HG02678 (cell line): ENCODE data around the gene STAC2.
"Not testable (repeated sequence)": the region's sequence is repeated elsewhere in the genome, so short reads cannot be mapped to it uniquely, and the experiment has no call there.

Experiments used
- ATAC-seq: cut with Tn5 transposase; IDR thresholded peaks from one replicate; pipeline ENCODE4 v1.9.1; 2021; ENCODE audit warnings: mild to moderate bottlenecking, moderate library complexity; ENCODE audit not compliant: unreplicated experiment

STAC2 gene, protein sequence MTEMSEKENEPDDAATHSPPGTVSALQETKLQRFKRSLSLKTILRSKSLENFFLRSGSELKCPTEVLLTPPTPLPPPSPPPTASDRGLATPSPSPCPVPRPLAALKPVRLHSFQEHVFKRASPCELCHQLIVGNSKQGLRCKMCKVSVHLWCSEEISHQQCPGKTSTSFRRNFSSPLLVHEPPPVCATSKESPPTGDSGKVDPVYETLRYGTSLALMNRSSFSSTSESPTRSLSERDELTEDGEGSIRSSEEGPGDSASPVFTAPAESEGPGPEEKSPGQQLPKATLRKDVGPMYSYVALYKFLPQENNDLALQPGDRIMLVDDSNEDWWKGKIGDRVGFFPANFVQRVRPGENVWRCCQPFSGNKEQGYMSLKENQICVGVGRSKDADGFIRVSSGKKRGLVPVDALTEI

DNA sequence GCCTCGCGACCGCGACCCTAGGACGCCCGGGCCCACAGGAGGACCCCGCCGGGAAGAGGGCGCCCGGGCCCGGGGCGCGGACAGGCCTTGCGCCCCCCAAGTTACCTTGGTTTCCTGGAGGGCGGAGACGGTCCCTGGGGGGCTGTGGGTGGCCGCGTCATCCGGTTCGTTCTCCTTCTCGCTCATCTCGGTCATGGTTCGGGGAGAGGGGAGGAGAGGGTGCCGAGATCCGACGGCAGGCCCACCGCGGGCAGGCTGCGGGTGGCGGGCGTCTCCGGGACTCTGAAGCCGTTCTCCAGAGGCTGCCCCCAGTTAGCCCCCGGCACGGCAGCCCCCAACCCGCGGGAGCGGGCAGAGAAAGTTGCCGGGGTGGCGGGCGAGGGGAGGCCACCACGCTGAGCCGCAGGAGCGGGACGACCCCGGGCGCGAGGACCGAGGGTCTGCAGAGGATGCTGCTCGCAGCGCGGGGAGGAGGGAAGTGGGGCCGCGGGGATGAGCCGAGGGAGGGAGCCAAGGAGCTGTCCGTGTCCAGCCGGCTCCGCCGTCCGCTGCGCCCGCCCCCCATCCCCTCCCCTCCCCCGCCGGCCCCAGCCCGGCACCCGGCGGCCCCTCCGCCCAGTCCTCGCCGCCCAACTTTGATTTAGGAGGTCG is at the start of gene STAC2:
STAC2 (minus strand) TSS at position 638 of the 651 bp plus-strand sequence; CDS start at position 195, 443 bp downstream.
- ATAC-seq = no peak

DNA sequence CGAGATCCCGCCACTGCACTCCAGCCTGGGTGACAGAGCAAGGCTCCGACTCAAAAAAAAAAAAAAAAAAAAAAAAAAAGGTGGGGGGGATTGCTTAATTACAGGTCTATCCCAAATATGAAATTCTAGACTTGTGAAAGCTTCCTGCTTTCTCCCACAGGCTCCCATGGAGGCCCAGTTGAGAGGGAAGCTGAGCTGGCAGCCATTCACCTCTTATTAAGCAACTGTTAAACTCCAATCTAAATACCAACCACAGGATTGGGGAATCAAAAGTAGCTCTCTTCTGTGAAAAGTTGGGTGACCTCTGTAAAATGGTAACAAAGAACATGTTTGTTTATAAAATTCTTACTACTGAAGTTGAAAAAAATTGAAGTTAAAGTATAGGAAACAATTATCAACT is 45.8 kb upstream of the STAC2 start:
- no peak for ATAC-seq

DNA sequence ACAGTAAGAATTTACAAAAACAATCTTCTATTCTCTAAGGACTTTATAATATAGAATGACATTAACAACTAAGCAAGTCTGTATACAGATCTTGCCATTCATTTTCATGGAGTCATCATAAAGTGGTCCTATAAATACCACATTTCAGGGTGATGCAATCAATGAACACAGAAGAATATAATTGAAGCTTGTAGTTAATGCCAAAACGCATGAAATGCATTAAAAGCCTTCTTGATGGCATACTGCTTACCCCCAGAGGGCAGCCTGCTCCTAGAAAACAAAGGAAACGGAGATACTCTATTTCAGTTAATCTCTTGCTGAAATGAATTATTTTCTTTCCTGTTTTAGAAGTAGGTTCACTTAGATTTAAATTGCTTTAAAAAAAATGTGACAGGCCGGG is 45.2 kb upstream of the STAC2 start:
- no peak for ATAC-seq

DNA sequence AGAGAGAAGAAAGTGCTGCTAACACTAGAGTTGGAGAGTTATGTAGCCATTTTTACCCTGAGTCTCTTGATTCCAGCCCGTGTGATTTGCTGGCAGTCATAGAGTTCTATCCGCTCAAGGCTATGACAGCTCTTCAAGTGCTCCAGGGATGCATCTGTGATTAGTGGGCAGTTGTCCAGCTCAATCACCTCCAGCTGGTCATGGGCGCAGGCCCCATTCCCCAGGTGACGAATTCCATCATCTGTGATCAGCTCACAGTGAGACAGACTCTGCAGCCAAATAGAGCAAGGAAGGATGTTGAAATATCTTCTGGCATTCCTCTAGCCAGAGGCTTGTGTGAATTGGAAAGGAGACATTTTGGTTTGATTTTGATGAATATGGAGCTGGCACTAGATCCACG is 38.4 kb upstream of the STAC2 start:
- no peak for ATAC-seq

- ATAC-seq = no peak
Observed at GRCh38 chr17:39261286-39261685, 35.5 kb upstream of the STAC2 start.

DNA sequence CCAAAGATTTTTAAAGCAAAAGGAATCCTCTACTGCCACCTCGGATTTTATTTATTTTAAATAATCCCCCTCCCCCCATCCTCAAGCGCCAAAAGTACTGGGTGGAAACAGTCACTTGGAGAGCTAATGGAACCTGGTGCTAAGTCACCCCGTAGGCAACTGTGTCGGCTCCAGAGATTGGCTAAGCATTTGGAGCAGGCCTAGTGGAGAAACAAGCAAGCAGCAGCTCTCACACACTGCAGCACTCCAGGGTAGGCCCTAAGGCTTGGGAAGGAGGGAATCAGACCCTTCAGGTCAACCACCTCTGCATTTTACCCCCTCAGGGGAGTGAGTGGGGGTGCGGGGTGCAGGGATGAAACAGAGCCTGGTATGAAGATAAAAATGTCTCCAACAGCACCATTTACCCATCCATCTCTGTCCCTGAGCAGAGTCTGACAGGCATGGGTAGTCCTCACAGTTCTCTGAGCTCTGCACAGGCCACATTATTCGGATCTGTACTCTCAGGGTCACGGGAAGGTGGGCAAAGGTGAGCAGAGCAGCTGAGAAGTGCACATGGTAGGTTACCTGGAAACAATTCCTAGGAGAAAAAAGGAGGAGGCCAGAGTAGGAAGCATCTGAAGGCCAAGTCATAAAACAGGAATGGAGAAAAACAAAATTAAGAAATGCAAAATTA is 27.2 kb upstream of the STAC2 start:
- ATAC-seq = no peak

DNA sequence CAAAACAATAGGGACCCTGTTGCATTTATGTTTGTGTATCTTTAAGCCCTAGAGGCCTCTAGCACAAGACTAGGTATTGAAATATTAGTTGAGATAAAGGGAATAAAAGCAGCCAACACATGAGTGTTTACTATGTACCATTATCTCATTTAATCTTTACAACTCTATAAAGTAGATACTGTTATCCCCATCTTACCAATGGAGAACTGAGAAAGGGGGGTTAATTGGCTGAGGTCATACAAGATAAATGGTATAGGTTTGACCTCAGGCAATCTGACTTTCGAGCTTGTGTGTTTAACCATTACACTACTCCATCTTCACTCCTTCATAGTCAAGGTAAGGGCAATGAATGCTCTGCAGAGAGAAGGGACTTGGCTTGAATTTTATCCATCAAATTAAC is 26.3 kb upstream of the STAC2 start:
- no peak for ATAC-seq

DNA sequence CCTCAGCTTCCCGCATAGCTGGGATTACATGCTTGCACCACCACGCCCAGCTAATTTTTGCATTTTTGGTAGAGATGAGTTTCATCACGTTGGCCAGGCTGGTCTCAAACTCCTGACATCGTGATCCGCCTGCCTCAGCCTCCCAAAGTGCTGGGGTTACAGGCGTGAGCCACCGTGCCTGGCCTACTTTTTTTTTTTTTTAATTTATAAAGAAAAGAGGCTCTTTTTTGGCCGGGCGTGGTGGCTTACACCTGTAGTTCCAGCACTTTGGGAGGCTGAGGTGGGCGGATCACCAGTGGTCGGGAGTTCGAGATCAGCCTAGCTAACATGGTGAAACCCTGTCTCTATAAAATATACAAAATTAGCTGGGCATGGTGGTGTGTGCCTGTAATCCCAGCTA is 24.3 kb upstream of the STAC2 start:
- not testable (repeated sequence) for ATAC-seq

DNA sequence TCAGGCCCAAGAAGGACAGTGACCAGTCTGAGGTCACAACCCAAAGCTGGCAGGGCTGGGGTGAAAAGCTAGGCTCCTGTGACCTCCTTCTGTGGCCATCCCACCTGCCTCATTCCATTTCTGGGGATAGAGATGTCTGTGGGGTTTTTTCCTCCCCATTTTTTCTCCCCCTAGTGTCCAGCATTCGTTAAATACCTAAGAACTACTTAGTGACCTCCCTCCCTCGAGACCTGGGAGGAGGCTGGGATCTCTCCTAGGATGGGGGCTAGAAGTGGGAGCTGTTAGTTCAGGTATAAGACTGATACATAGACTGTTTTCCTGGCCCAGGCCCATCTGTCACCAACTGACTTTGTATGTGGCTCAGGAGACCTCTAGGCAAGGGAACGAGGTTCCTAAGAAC is 20.5 kb upstream of the STAC2 start:
- no peak for ATAC-seq

DNA sequence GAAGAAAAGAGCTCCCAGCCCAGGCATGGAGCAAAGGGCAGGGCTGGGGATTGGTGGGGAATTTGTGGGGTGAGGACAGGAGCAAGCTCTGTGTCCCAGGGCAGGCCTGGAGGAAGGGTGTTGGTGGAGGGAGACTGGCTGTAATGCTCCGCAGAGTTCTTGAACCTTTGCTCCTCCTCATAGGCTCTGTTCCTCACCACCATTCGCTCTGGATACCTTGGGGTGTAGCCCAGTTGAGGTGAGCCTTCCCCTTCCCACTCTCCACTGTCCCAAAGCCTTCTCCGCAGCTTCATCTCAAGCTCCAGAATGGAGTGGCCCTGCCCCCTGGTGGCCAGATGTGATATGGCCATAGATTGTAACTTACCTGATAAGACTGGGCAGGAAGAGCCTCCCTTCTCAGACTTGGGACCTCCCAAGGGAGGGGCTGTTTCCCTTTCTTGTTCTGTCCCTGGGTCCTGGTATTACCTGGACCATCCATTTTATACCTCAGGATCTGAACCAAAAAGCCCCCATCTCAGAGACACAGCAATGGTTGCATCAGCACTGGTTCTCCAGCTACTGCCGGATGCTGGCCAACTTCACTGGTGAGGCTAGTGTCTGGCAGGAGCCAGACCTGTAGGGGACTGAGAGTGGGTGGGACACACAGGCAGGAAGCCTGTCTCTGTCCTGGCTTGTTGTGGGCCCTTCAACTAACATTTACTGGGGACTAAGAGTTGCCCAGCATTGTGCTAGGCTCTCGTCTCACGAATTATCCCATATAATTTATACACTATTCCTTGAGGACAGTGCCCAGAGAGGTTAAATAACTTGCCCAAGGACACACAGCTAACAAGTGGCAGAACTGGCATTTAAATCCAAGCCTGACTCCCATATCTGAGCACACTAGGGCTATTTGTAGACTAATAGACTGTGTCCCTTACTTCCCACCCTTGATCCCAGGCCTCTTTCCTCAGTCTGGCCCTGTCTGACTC is 19.1 kb upstream of the STAC2 start:
- no peak for ATAC-seq

- ATAC-seq = no peak
Observed at GRCh38 chr17:39244016-39244599, 18.4 kb upstream of the STAC2 start.

DNA sequence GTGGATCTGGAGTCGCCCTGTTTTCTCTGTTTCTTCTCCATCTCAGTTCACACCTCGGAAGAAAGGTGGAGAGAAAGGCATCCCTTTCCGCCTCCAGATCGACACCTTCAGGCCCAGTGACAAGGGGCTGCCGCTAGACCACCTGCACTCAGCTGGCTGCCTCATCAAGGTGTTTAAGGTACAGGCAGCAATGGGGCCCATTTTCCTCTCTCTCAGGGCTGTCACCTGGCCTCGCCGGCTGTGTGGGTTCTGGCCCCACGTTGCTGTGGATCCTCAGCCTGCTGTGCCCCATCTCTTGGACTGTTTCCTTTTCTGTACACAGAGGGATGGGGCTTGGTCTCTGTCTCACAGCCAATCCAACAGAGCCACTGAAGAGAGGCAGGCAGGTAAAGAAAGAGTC is 17.4 kb upstream of the STAC2 start:
- ATAC-seq = no peak

DNA sequence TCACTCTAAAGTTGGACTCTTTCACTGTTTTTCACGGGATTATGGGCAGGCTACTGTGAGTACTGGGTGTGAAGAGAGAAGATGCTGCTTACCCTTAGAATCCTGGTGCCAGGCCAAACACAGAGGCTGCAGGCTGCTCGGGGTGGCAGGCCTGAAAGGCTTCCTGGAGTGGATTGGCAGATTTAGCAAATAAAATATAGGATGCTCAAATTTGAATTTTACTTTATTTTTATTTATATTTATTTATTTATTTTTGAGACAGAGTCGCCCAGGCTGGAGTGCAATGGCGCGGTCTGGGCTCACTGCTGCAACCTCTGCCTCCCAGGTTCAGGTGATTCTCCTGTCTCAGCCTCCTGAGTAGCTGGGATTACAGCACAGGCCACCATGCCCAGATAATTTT is 14.9 kb upstream of the STAC2 start:
- no peak for ATAC-seq

GRCh38 chr17:39239640-39240314 is 14.0 kb upstream of the STAC2 start:
- ATAC-seq = no peak

- ATAC-seq = no peak
Observed at GRCh38 chr17:39238311-39238972, 12.7 kb upstream of the STAC2 start.

DNA sequence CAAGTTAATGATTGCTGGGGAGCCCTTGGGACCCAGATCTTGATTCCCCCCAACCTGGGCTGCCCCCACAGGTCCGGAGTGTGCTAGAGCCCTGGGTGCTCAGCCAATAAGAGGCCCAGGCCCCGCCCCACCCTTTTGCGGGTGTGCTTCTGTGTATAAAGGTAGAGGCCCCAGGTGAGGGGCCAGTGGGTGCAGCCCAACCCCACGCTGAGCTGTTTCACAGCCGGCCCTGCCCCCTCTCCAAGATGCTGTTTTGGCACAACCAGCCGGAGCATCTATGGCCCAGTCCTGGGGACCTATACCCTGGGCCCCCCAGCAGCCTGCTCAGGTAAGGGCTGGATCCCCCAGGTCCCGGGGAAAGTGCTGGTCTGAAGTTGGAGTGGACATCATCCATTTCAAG is 11.8 kb upstream of the STAC2 start:
- ATAC-seq = no peak

DNA sequence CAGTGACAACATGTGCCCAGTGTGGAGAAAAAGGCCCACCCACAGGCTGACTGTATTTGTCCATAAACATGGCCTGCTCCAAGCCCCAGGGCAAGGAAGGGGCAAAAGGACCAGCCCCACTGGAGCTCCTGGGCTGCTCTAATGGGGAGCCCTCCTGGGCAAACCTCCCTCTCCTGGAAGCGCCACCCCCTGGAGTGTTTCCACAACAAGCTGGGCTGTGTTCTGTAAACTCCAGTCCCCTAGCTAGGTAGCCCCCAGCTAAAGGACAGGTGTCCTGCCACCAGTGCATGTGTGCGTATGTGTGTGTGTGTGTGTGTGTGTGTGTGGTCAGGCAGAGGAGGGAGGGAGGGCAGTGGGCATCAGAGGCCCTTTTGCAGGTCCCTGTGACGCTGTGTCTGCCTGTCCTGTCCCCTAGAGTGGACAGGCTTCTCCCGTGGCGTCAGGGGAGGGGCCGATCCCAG is 11.3 kb upstream of the STAC2 start:
- ATAC-seq = no peak

GRCh38 chr17:39236450-39236927 is 10.7 kb upstream of the STAC2 start:
- ATAC-seq = no peak
